ENCODE results near the gene AMH. TPM values are rescaled to one million over a fixed set of nuclear protein-coding genes. Genes with fewer than 3 reads are reported as not detected.
A peak's percentile ranks its signal among the peaks of the same experiment; 100 is the strongest.

The AMH gene
- total and polyA plus RNA-seq, 2 of the 13 experiments (the other 11 are each of a cell fraction or from before 2014, with no cell fraction given): 0.03 to 0.18 TPM

DNA sequence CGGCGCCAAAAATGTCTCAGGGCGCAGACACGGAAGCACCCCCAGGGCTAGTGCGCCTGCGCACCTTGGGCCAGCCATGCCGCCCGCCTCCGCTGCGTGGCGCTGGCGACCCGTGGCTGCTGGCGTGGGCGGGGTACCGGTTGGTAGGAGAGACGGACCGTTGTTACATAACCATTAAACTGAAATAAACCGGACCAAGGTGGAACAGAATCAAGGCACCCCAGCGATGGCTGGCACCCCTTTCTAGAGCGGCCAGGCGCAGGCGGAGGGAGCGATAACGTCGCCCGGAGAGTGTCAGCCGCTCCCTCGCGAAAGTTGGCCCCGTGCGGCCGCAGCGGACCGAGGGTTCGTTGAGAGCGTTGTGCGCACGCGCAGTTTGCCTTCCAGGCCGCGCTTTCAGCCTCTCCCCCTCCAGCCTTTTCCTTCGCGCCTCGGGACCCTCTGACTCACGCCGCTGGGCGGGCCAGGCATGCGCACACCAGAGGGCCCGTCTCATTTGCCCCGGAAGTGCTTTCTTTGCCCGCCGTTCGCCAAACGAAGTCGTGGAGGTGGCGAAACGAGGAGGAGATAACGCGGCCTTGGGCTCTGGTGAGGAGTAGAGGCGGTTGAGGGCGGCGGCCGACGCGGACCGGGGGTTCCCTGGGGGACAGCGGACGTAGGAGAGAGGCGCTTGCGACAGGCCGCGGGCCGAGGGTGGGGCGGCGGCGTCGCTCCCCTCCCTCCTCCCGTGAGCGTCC is 12.6 kb upstream of the AMH start, which contains the start of the genes PLEKHJ1 and SF3A2 (continued):
- TF ChIP-seq, protein P1, sequence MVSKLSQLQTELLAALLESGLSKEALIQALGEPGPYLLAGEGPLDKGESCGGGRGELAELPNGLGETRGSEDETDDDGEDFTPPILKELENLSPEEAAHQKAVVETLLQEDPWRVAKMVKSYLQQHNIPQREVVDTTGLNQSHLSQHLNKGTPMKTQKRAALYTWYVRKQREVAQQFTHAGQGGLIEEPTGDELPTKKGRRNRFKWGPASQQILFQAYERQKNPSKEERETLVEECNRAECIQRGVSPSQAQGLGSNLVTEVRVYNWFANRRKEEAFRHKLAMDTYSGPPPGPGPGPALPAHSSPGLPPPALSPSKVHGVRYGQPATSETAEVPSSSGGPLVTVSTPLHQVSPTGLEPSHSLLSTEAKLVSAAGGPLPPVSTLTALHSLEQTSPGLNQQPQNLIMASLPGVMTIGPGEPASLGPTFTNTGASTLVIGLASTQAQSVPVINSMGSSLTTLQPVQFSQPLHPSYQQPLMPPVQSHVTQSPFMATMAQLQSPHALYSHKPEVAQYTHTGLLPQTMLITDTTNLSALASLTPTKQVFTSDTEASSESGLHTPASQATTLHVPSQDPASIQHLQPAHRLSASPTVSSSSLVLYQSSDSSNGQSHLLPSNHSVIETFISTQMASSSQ (IDR thresholded peaks at IDR 0.05; ENCODE audit: low read depth): no peak
- TF ChIP-seq, protein P1 (CRISPR knock-in tag; IDR thresholded peaks at IDR 0.05; ENCODE audit: borderline replicate concordance): peak; percentile 69; the same call in 1 of the 2 replicates
- TF ChIP-seq, protein P2, sequence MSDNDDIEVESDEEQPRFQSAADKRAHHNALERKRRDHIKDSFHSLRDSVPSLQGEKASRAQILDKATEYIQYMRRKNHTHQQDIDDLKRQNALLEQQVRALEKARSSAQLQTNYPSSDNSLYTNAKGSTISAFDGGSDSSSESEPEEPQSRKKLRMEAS (IDR thresholded peaks at IDR 0.05): peak; percentile 99
- TF ChIP-seq CHD4 (IDR thresholded peaks at IDR 0.05; ENCODE audit: borderline replicate concordance, low read length) (no peak), ZNF367 (CRISPR knock-in tag; IDR thresholded peaks at IDR 0.05; ENCODE audit: borderline replicate concordance) (no peak), ZFP1 (CRISPR knock-in tag; IDR thresholded peaks at IDR 0.05) (peak; percentile 91), ZNF781 (CRISPR knock-in tag; IDR thresholded peaks at IDR 0.05; ENCODE audit: borderline replicate concordance, not compliant biosample characterization) (peak; percentile 99), FOXP1 (IDR thresholded peaks at IDR 0.05) (no peak), FOXP1 (CRISPR knock-in tag; IDR thresholded peaks at IDR 0.05) (no peak), DNMT1 (CRISPR knock-in tag; IDR thresholded peaks at IDR 0.05) (no peak; the same call in 1 of the 2 replicates), CBX2 (IDR thresholded peaks at IDR 0.05; ENCODE audit: low read depth, low read length) (no peak), CBX2 (CRISPR knock-in tag; IDR thresholded peaks at IDR 0.05; ENCODE audit: low read depth) (peak; percentile 73), RBM22 (optimal IDR thresholded peaks at IDR 0.05; ENCODE audit: low read length) (no peak), ZNF292 (CRISPR knock-in tag; IDR thresholded peaks at IDR 0.05; ENCODE audit: borderline replicate concordance, low read depth) (peak; percentile 77; the same call in 1 of the 2 replicates), FOXM1 (CRISPR knock-in tag; IDR thresholded peaks at IDR 0.05) (no peak), HOXA9 (CRISPR knock-in tag; IDR thresholded peaks at IDR 0.05; ENCODE audit: borderline replicate concordance) (peak; percentile 95), ZKSCAN1 (IDR thresholded peaks at IDR 0.05; ENCODE audit: low read length) (no peak), RORA (CRISPR knock-in tag; IDR thresholded peaks at IDR 0.05) (no peak), CCDC6 (CRISPR knock-in tag; IDR thresholded peaks at IDR 0.05) (peak; percentile 97), AGO2 (optimal IDR thresholded peaks at IDR 0.05; ENCODE audit: low read depth, low read length) (peak; percentile 40), ZFYVE20 (CRISPR knock-in tag; IDR thresholded peaks at IDR 0.05; ENCODE audit: borderline replicate concordance, low read depth) (0 out of 2 replicates have a peak, but pooled peaks have one; percentile 21)
- TF ChIP-seq, protein P3, sequence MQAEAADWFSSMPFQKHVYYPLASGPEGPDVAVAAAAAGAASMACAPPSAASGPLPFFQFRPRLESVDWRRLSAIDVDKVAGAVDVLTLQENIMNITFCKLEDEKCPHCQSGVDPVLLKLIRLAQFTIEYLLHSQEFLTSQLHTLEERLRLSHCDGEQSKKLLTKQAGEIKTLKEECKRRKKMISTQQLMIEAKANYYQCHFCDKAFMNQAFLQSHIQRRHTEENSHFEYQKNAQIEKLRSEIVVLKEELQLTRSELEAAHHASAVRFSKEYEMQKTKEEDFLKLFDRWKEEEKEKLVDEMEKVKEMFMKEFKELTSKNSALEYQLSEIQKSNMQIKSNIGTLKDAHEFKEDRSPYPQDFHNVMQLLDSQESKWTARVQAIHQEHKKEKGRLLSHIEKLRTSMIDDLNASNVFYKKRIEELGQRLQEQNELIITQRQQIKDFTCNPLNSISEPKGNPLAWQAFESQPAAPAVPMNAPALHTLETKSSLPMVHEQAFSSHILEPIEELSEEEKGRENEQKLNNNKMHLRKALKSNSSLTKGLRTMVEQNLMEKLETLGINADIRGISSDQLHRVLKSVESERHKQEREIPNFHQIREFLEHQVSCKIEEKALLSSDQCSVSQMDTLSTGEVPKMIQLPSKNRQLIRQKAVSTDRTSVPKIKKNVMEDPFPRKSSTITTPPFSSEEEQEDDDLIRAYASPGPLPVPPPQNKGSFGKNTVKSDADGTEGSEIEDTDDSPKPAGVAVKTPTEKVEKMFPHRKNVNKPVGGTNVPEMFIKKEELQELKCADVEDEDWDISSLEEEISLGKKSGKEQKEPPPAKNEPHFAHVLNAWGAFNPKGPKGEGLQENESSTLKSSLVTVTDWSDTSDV (CRISPR knock-in tag; IDR thresholded peaks at IDR 0.05): peak; percentile 84
- TF ChIP-seq, protein P4, sequence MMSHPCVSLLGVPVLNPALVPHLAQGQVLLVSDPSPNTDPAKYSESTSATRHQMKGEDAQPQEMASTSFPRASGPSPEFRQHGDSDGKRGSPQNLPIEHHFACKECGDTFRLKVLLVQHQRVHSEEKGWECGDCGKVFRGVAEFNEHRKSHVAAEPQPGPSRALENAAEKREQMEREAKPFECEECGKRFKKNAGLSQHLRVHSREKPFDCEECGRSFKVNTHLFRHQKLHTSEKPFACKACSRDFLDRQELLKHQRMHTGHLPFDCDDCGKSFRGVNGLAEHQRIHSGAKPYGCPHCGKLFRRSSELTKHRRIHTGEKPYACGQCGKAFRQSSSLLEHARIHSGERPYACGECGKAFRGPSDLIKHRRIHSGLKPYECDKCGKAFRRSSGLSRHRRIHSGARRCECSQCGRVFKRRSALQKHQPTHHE (CRISPR knock-in tag; IDR thresholded peaks at IDR 0.05; ENCODE audit: borderline replicate concordance): peak; percentile 94

Measured in HepG2 (cell line).